Glomerular visceral epithelial cell (primary cell): ENCODE measurements around the gene RAB3B.
A peak's percentile ranks its signal among the peaks of the same experiment; 100 is the strongest.
"Not testable (repeated sequence)": the region's sequence is repeated elsewhere in the genome, so short reads cannot be mapped to it uniquely, and the experiment has no call there.

Experiments
- DNase-seq: peaks from one replicate; pipeline ENCODE4 v3.0.0-alpha.2; 2016; ENCODE audit errors: extremely low spot score

RAB3B gene

GRCh38 chr1:51920130-51920529 lies 70.4 kb downstream of the RAB3B start:
- no peak for DNase-seq

GRCh38 chr1:51919684-51920083 lies 70.8 kb downstream of the RAB3B start:
- DNase-seq = no peak

- no peak for DNase-seq
Measured at GRCh38 chr1:51916587-51917405, 73.7 kb downstream of the RAB3B start.

GRCh38 chr1:51915951-51916350 lies 74.5 kb downstream of the RAB3B start:
- DNase-seq = no peak

GRCh38 chr1:51912881-51913280 lies 77.6 kb downstream of the RAB3B start:
- no peak for DNase-seq

- no peak for DNase-seq
Measured at GRCh38 chr1:51910221-51911000, 80.1 kb downstream of the RAB3B start.

- DNase-seq = no peak
Measured at GRCh38 chr1:51908499-51908898, 82.0 kb downstream of the RAB3B start.

- DNase-seq = peak; percentile 31
Measured at GRCh38 chr1:51907079-51907702, 83.3 kb downstream of the RAB3B start.

GRCh38 chr1:51906306-51907078 lies 84.0 kb downstream of the RAB3B start:
- DNase-seq = peak; percentile 81

- no peak for DNase-seq
Measured at GRCh38 chr1:51902456-51902855, 88.0 kb downstream of the RAB3B start.

GRCh38 chr1:51901151-51901550 lies 89.3 kb downstream of the RAB3B start:
- no peak for DNase-seq

GRCh38 chr1:51899022-51899421 lies 91.5 kb downstream of the RAB3B start:
- DNase-seq = no peak

GRCh38 chr1:51898090-51898734 lies 92.3 kb downstream of the RAB3B start:
- DNase-seq = peak; percentile 88

GRCh38 chr1:51897699-51898031 lies 92.8 kb downstream of the RAB3B start:
- DNase-seq = peak; percentile 78

- not testable (repeated sequence) for DNase-seq
Measured at GRCh38 chr1:51894748-51895147, 95.8 kb downstream of the RAB3B start.

- DNase-seq = peak; percentile 100
Measured at GRCh38 chr1:51878616-51879336, 111.7 kb downstream of the RAB3B start, which contains the start of gene NRDC. TSS of gene NRDC (minus strand) at chr1:51878727. CDS start at chr1:51878615, 112 bp downstream.

- no peak for DNase-seq
Measured at GRCh38 chr1:51878308-51878615, 112.2 kb downstream of the RAB3B start.

- peak; percentile 38 for DNase-seq
Measured at GRCh38 chr1:51877434-51878307, 112.8 kb downstream of the RAB3B start.

- DNase-seq = no peak
Measured at GRCh38 chr1:51875836-51876235, 114.7 kb downstream of the RAB3B start.

GRCh38 chr1:51875291-51875772 lies 115.2 kb downstream of the RAB3B start:
- no peak for DNase-seq
